HFF-Myc (cell line): Measurements from ENCODE around the gene ACSS1.

ENCODE experiments used
- DNase-seq: peaks from one replicate; pipeline ENCODE4 v3.0.0-alpha.2; 2011; ENCODE audit warnings: low read depth; ENCODE audit errors: extremely low read depth
- H3K4me3 ChIP-seq: replicated peaks from 2 replicates; pipeline ENCODE4 v1.5.1; 2011; ENCODE audit warnings: low read depth, mild to moderate bottlenecking, control low read depth, low read length
- TF ChIP-seq, protein P1 (sequence below): IDR thresholded peaks from 2 replicates; pipeline ENCODE4 v1.5.1; 2012; ENCODE audit warnings: mild to moderate bottlenecking, low read depth, low read length, control low read depth; ENCODE audit errors: missing control alignments

The ACSS1 gene

DNA sequence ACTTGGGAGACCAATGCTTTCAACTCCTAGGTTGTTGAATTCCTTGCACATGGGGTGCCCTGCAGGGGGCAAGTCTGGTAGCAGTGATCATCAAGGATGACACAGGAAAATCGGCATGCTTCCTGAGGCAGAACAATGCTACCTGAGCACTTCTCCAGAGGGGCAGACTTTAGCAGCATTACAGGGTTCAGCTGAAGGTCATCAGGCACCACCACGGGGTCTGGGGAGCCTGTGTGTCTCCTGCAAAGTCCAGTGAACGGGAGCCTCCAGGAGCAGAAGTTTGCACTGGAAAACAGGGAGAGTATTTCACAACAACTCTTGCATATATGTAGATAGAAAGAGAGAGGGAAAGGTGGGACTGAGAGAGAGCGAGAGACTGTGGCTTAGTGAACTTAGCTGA is 13.8 kb upstream of the ACSS1 start:
- DNase-seq: no peak
- TF ChIP-seq, protein P1, sequence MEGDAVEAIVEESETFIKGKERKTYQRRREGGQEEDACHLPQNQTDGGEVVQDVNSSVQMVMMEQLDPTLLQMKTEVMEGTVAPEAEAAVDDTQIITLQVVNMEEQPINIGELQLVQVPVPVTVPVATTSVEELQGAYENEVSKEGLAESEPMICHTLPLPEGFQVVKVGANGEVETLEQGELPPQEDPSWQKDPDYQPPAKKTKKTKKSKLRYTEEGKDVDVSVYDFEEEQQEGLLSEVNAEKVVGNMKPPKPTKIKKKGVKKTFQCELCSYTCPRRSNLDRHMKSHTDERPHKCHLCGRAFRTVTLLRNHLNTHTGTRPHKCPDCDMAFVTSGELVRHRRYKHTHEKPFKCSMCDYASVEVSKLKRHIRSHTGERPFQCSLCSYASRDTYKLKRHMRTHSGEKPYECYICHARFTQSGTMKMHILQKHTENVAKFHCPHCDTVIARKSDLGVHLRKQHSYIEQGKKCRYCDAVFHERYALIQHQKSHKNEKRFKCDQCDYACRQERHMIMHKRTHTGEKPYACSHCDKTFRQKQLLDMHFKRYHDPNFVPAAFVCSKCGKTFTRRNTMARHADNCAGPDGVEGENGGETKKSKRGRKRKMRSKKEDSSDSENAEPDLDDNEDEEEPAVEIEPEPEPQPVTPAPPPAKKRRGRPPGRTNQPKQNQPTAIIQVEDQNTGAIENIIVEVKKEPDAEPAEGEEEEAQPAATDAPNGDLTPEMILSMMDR: no peak
- H3K4me3 ChIP-seq: no peak overlapping the region

DNA sequence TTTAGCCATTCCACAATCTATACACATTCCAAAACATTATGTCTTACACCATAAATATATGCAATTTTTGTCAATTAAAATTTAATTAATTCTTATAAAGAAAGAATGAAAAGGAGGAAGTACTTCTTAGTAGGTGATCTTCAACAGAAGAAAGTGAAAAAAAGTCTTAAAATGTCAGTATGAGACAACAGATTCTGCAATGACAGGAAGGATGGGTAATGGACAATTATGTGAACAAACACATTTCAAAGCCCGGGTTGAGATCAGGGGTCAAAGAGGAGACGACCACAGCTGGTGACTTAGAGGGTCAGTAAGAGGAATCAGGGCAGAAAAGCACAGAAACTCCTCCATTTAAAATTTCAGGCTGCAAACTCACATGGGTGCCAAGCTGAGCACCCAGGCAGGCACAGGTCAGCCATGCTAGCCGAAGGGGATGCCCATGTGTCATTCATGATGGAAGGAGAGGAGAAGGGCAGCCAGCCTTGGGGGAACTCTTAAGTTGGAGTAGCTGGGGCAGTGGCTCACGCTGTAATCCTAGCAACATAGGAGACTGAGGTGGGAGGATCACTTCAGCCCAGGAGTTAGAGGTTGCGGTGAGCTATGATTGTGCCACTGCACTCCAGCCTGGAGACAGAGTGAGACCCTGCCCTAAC is 13.0 kb upstream of the ACSS1 start:
- TF ChIP-seq, protein P1: no peak
- H3K4me3 ChIP-seq: no peak overlapping the region
- DNase-seq: no peak

DNA sequence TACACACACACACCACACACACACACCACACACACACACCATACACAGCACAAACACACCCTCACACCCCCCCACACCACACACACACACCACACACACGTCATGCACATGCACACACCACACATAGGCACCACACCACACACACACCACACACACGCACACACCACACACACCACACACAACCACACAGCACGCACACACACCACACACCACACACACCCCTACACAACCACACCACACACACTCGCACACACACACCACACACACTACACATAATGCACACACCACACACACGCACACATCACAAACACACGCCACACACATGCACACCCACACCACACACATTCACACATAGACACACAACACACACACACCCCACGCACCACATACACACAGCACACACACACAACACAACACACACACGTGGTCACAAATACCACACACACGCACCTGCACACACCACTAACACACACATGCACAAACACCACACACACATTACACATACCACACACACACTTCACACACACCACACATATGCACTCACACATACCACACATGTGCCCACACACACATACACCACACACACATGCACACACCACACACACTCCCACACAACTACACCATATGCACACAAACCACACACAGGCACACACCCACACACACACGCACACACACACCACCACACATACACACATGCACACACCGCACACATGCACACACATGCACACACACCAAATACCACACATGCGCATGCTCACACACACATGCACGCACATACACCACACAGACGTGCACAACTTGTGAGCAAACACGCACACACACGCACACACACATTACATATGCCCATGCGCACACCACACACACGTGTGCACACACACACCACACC is 9.4 kb upstream of the ACSS1 start:
- no peak for DNase-seq
- TF ChIP-seq, protein P1: no peak
- H3K4me3 ChIP-seq: no peak overlapping the region

DNA sequence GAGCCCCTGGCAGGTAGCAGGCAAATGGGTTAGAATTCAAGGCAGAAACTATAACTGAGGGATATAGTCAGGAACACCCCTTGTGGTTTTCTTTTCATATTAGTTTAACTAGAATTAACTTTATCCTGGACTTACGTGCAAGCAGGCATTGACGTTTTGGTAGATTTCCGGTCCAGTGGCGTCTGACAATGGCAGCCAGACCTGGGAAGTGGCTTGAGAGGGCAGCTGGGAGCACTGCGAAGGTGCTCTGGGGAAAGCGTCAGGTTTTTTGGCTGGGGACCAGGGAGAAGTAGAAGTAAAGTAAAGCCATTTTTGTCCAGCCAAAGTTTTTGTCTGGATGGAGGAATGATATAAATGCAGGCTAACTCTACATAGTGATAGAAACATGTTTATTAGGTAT is 8.4 kb upstream of the ACSS1 start:
- no peak for DNase-seq
- H3K4me3 ChIP-seq: no peak overlapping the region
- TF ChIP-seq, protein P1: no peak

DNA sequence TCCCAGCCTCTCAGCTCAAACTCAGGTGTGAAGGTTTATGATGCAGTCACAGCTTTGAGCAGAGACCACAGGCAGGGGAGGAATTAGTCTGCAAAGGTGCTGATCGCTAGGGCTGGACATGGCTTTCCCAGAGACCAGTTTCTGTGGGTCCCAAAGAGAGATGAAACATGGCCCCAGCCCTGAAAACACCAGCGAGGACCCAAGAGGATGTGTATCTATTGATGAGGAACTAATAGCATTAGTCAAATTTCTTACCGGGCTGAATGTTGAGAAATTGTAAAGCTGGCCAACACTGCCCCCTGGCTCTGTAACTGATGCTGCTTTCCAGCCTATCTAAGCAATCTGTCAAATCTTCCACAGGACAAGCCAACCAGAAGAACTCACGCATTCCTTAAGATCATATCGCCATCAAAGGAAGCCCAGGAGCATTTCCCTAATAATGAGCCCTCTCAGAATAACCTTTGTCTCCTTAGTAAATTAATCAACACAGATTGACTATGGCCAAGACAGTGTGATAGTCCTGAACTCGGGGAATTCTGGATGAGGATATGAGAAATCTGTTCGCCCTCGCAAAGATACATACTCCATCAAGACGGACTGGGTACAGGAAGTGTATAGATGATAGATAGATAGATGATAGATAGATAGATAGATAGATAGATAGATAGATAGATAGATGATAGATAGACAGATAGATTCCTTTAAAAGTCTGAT is 7.8 kb upstream of the ACSS1 start:
- TF ChIP-seq, protein P1: peak; percentile 73
- H3K4me3 ChIP-seq: no peak overlapping the region
- no peak for DNase-seq

DNA sequence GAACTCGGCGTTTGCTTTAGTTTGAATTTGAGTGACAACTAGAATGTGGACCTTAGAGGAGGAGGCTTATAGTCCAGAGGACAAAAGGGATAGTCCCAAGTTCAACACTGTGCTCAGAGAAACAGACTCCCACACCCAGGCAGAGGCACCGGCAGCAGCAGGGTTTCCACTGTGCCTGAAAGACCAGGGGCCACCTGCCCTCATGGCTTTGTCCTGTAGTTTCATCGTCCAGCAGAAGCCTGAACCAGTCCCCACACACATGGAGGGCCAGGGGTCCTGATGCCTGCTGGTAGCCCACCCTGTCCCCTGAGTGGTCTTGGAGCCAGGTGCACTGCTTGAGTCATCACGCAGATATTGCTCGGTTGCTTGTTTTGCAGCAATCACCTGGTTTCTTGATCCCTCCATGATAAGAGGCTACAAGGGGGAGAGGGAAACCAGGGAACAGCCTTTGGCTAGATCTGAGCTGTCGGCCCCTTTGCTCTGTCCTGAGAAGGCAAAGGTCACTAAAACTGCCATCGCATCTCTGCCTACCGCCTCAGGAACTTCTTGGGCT is 7.2 kb upstream of the ACSS1 start:
- no peak overlapping the region for H3K4me3 ChIP-seq
- TF ChIP-seq, protein P1: no peak
- DNase-seq: no peak
